HG03457 (cell line): ENCODE results near the gene EXO5.
"Not testable (repeated sequence)": the region's sequence is repeated elsewhere in the genome, so short reads cannot be mapped to it uniquely, and the experiment has no call there.

Experiments used
- ATAC-seq: cut with Tn5 transposase; IDR thresholded peaks from one replicate; pipeline ENCODE4 v1.9.1; 2021; ENCODE audit warnings: moderate number of reproducible peaks; ENCODE audit not compliant: unreplicated experiment

EXO5 gene, protein sequence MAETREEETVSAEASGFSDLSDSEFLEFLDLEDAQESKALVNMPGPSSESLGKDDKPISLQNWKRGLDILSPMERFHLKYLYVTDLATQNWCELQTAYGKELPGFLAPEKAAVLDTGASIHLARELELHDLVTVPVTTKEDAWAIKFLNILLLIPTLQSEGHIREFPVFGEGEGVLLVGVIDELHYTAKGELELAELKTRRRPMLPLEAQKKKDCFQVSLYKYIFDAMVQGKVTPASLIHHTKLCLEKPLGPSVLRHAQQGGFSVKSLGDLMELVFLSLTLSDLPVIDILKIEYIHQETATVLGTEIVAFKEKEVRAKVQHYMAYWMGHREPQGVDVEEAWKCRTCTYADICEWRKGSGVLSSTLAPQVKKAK

DNA sequence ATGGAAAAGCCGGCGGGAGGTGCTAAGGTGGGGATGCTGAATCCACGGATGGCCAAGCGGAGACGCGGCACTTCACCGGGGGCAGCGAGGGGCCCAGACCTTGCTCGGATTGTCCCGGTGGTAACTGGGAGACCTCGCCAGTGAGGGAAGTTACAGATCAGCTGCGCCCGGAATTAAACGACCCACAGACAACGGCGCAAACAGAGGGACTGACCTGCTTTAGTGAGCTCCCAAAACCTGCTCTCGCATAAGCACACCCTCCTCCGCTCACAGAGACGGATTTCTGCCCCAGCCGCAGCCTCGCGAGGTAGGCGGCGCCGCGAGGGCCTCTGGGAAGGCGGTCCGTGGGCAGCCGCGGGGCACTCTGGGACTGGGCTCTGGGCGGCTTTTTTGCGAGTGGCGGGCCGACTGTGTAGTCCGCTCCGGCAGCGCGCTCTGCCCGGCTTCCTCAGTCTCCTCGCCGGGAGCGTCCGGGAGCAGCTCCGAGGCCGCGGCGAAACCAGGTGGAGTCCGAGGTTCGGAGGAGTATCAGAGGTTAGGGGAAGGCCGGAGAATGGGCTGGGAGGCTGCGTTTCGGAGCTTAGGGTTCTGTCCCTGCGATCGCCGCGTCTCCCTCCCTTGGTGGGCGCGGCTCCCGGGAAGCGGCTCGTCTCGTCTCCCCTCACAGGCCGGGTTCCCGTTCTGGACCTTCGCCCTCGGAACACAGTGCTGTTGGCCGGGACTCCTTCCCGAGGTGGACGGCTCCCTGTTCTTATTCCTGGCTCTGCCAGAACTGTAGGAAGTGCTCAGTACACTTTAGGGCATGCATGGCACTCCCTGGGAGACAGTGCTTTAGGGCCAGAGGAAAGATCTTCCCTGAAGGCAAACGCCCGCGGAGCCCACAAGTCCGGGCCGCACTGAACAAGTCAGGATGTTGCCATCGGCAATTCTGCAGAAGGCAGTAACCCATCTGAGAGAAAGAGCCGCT lies at the start of gene EXO5:
Gene EXO5 (plus strand): TSS at position 393 of the 967 bp plus-strand sequence. CDS start 5,778 bp downstream, outside the sequence.
- peak; percentile 72 for ATAC-seq

DNA sequence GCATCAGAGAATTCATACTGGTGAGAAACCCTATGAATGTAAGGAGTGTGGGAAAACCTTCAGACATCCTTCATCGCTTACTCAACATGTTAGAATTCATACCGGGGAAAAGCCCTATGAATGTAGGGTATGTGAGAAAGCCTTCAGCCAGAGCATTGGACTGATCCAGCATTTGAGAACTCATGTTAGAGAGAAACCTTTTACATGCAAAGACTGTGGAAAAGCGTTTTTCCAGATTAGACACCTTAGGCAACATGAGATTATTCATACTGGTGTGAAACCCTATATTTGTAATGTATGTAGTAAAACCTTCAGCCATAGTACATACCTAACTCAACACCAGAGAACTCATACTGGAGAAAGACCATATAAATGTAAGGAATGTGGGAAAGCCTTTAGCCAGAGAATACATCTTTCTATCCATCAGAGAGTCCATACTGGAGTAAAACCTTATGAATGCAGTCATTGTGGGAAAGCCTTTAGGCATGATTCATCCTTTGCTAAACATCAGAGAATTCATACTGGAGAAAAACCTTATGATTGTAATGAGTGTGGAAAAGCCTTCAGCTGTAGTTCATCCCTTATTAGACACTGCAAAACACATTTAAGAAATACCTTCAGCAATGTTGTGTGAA lies 45.5 kb upstream of the EXO5 start:
- ATAC-seq, result no peak

DNA sequence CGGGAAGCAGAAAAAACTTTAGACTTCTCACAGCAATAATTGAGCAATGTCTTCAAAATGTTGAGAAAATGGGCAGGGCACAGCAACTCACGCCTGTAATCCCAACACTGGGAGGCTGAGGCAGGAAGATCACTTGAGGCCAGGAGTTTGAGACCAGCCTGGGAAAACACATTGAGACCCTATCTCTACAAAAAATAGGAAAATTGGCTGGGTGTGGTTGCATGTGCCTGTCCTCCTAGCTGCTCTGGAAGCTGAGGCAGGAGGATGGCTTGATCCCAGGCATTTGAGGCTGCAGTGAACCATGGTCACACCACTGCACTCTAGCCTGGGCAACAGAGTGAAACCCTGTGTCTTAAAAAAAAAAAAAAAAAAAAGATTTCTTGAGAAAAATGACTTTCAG lies 39.2 kb upstream of the EXO5 start:
- ATAC-seq, result no peak

DNA sequence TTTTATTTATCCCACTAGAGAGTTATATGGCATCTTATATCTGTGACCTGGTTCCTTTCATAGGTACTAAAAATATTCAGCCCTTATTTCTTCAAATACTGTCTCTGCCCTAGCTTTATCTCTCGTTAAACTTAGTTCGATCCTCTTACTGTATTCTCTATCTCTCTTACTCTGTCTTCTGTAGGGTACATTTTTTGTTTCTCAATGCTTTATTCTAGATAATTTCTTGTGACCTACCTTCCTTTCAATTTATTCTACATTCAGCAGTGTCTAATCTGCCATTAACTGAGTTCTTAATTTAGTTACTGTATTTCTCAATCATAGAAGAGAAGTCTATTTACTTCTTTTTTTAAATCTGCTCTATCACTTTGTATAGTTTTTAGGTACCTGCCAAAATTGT lies 33.3 kb upstream of the EXO5 start:
- ATAC-seq, result no peak

DNA sequence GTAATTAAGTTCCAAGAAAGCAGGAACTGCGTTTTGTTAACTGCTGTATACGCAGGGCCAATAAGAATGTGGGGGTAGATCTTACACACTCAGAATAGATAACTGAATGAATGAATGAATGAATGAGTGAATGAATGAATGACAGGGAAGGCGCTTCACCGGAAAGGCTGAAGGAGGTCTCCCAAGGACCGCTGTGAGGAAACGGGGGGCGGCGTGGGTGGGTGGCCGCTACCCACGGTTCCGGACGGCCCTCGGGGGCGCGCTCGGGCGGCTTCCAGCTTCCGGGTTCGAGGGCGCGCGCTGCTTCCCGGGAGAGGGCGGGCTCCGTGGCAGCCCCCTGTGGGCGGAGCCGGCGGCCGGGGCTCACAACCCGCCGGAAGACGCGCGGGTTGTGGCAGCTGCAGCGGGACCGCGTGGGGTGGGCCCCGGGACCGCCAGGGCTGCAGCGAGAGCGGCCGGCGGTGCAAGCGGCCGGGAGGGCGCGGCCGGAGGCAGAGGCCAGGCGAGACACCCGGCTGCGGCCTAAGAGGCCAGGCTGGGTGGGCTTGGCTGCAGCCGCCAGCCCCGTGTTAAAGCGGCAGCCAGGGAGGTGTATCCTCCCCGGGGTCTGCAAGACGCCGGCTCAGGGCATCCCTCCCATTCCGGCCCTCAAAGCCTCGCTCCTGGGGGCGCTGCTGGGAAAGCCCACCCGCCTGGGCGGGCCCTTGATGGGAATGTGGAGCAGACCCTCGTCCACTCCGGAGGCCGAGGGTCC lies 31.5 kb upstream of the EXO5 start, which contains the start of gene ZFP69:
Gene ZFP69 (plus strand): TSS at position 367 of the 754 bp plus-strand sequence. CDS start 2,072 bp downstream, outside the sequence.
- ATAC-seq, result no peak

DNA sequence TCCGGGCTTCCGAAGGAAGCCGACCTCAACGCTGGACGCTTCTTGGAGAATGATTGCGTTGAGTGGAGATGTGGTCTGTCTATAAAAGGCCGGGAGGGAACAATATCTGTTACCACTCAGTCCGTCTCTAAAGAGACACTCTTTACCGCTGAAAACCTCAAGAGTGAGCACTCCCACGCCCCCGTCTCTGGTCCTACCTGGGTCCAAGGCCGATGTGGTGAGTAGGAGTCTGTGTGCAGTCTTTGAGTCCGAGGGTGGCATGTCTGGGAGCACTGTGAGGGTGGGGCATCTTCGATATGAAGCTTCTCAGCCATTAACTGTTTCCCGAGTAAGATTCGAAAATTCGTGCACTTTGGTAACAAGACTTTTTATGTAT lies 30.9 kb upstream of the EXO5 start:
- no peak for ATAC-seq

DNA sequence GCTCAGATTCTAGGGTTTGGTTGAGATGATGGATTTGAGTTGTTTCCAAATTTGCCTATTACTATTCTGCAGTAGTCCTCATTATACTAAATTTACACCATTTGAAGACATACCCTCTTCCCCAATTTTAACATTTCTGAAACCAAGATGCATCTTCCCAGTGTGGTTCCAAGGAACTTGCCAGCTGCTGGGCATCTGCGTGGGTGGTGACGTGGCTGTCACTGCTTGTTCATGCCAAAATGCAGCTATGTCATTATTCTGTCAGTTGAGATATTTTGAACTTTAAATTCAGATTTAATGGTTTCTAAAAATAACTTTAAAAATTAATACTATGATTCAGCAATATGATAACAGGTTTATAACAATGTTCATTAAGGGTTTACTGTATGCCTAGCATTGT lies 30.3 kb upstream of the EXO5 start:
- ATAC-seq, result no peak

DNA sequence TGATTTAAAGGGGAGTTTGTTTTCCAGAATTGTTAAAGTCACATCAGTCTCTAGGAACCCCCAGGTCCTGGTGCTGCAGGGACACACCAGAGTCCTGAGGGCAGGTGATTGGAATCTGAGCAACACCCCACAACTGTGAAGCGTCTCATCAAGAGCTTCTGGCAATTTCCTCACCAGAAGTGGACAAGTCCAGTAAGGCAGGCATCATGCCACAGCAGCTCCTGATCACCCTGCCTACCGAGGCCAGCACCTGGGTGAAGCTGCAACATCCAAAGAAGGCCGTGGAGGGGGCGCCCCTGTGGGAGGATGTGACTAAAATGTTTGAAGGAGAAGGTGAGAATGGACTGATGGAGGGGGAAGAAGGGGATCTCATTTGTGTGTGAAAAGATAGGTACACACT lies 29.4 kb upstream of the EXO5 start:
- ATAC-seq, result no peak

DNA sequence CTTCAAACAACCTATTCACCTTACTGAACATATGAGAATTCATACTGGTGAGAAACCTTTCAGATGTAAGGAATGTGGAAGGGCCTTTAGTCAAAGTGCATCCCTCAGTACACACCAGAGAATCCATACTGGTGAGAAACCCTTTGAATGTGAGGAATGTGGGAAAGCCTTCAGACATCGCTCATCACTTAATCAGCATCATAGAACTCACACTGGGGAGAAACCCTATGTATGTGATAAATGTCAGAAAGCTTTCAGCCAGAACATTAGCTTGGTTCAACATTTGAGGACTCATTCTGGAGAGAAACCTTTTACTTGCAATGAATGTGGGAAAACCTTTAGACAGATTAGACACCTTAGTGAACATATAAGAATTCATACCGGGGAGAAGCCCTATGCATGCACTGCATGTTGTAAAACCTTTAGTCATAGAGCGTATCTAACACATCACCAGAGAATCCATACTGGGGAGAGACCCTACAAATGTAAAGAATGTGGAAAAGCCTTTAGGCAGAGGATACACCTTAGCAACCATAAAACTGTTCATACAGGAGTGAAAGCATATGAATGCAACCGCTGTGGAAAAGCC lies 13.2 kb upstream of the EXO5 start:
- ATAC-seq, result no peak

DNA sequence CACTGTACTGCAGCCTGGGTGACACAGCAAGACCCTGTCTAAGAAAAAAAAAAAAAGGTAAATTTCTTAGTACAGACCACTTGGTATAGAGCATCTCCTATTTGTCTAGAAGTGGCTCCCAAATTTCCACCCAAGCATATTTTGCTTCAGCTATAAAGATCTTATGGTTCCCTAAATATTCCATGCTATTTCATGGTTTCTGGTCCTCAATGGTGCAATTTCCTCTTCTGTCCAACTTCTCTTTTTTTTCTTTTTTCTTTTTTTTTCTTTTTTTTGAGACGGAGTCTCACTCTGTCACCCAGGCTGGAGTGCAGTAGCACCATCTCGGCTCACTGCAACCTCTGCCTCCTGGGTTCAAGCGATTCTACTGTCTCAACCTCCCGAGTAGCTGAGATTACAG lies 5.9 kb upstream of the EXO5 start:
- ATAC-seq, result not testable (repeated sequence)

DNA sequence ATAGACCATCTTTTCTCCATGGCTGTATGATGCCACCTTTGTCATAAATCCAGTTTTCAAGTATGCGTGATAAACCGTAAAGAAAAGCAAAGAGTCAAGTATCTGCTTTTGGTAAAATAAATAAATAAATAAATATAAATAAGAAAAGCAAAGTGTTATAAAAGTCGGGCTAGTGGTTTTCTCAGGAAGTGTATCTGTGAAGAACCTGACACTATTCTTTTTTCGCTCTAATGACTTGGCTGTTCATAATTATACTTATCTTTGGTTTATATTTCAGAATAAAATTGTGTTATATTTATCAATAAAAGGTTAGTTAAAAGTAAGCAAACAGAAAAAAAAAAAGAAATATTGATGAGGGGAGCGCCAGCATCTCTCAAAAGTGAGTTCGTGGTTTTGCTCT lies 594 bp upstream of the EXO5 start:
- no peak for ATAC-seq

DNA sequence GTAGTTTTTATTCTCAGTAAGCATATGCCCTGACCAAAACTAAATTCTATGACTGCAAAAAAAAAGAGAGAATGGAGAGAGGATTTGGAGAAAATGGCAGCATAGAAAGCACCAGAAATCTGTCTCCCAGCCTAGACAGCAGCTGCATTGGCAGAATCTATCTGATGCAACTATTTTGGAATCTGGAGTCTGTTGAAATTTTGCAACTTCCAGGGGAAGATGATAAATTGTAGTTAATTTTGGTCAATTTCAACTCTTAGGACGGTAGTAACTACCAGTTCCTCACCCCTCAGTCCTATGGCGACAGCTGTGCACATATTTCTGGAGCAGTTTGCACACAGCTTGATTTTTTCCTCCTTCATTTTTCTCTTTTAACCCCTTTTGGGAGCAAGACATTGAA lies 10.9 kb downstream of the EXO5 start:
- ATAC-seq, result no peak

DNA sequence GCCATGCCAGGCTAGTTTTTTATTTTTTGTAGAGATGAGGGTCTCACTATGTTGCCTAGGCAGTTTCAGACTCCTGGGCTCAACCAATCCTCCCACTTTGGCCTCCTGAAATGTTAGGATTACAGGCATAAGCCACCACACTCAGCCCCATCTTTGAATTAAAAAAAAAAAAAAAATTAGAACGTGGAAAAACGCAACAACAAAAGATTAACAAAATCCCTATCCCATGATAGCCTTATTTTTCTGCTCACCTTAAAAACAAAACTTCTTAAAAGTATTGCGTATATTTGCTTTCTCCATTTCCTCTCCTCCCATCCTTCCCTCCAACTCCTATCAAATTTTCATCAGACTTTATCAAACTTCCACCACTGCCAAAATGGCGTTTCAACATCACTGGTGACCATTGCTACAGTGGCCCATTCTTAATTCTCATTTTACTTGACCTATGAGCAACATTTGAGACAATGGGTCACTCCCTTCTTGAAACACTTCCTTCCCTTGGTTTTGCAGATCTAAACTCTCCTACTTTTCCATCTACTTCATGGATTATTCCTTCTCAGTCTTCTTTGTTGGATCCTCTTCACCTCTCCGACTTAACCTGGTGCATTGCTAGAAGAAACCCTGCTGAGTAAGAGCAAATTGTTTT lies 22.3 kb downstream of the EXO5 start:
- peak; percentile 12 for ATAC-seq

DNA sequence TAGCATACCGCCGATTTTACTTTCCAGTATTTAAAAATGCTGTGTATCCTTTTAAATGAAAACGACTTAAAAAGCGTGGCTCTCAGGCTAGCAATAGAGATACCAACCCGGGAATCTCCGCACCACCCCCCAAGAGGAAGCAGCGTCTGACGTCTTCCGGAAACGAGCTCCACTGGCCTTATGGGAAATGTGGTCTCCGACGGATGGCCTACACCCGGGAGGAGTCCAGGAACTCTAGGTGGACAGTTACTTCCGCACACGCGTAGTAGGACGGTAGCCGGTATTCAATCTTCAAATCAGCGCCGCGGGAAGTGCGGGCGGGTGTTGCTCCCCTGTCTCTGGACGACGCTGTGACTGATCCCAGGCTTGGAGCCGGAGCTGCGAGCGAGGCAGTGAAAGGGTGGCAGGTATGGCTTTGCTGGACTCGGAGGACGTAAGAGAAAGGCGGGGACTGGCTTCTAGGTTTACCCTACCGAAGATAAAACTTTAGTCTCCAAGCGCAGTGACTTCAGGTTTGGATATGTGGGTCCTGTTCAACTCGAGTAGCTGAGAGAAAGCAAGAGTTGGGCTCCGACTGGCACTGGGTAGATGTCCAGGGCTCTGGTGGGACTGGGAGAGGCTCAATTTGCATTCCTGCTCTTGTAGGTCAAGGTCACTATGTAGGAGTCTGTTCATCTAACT lies 23.0 kb downstream of the EXO5 start, which contains the start of gene ZNF684:
Gene ZNF684 (plus strand): TSS at position 257 of the 681 bp plus-strand sequence. CDS start 1,530 bp downstream, outside the sequence.
- ATAC-seq, result peak; percentile 78

DNA sequence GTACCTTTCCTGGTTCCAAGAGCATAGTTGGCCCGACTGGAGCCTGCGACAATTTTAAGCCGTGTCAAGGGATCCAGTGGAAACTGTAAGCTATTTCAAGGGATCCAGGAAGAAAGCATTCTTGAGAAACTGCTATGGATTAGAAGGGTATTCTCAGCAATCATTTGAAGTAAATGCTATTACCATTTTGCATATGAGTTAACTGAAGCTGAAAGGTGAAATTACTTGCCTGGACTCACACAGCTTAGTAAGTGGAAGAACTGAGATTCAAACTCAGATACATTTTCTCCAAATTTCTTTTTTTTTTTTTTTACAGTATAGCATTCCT lies 23.5 kb downstream of the EXO5 start:
- ATAC-seq, result no peak

DNA sequence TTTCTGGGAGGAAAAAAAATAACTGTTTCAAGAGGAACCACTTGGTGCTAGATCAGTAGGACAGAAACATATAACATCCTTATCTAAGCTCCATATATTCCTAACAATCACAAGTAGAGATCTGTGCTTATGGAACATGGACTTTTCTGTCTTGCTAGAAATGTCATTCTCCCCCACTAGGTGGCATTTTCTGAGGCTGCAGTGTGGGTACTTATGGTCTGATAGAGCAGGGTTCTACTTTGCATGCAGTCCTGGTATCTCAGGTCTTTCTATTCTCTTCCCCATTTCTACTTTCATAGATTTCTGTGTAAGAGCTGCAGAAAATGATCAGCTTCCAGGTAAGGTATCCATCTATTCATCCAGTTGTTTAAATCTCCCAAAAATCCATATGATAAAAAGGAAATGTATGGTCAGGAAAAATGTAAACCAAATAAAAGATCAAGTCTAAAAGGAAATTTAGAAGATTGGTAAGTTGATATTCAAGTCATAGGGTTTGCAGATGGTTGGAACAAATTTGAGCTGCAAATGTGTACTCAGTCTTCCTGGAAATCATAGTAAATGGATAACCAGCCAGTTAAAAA lies 24.4 kb downstream of the EXO5 start:
- ATAC-seq, result no peak

DNA sequence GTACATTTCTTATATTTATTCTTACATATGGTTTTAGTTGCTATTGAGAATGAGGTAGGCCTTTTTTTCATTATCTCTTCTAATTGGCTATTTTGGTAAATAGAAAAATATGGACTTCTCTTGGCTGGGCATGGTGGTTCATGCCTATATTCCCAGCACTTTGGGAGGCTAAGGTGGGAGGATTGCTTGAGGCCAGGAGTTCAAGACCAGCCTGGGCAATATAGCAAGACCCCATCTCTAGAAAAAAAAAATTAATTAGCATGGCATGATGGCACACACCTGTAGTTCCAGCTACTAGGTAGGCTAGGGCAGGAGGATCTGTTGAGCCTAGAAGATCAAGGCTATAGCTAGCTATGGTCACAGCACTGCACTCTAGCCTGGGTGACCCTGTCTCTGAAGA lies 26.0 kb downstream of the EXO5 start:
- ATAC-seq, result no peak

DNA sequence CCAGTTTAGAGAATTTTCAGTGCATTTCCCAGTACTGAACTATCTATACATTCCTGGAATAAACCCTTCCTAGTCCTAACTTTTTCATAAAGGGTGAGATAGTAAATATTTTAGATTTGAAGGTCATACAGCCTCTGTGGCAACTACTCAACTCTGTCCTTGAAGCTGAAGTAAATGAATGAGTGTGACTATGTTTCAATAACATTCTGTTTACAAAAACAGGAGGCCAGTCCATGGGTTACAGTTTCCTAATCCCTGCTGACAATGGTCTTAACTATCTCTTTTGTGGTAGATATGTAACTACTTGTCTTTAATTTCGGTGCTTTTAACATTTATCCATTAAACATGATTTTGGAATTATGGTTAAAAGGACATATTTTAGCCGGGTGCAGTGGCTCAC lies 27.2 kb downstream of the EXO5 start:
- no peak for ATAC-seq

DNA sequence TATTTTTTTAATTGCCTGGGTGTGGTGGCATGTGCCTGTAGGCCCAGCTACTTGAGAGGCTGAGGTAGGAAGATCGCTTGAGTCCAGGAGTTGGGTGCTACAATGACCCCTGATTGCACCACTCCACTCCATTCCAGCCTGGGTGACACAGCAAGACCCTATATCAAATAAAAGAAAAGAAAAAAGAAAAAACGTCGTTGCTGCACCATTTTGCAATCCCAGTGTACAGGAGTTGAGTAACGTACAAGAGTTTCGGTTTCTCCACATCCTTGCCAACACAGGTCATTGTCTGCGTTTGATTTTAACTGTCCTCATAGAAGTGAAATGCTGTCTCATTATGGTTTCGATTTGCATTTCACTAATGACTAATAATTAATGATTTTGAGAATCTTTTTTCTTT lies 30.8 kb downstream of the EXO5 start:
- no peak for ATAC-seq
